ENCODE measurements around the gene DST. TPM values are rescaled to one million over a fixed set of nuclear protein-coding genes. Genes with fewer than 3 reads are reported as not detected.

The DST gene
- total RNA-seq, 1 experiment from 2014 or later: 91.9 TPM

GRCh38 chr6:56537223-56537770, 105.4 kb downstream of the DST start:
- TF ChIP-seq, protein P1, sequence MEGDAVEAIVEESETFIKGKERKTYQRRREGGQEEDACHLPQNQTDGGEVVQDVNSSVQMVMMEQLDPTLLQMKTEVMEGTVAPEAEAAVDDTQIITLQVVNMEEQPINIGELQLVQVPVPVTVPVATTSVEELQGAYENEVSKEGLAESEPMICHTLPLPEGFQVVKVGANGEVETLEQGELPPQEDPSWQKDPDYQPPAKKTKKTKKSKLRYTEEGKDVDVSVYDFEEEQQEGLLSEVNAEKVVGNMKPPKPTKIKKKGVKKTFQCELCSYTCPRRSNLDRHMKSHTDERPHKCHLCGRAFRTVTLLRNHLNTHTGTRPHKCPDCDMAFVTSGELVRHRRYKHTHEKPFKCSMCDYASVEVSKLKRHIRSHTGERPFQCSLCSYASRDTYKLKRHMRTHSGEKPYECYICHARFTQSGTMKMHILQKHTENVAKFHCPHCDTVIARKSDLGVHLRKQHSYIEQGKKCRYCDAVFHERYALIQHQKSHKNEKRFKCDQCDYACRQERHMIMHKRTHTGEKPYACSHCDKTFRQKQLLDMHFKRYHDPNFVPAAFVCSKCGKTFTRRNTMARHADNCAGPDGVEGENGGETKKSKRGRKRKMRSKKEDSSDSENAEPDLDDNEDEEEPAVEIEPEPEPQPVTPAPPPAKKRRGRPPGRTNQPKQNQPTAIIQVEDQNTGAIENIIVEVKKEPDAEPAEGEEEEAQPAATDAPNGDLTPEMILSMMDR (conservative IDR thresholded peaks at IDR 0.05): no peak
- H3K79me2 ChIP-seq (ENCODE audit: insufficient read depth, low read length): no peaks in the 10 kb centered on the region
- H3K4me3 Mint-ChIP-seq: no peak overlapping the region

More at GRCh38 chr6:56537223-56537770, 105.4 kb downstream of the DST start:
- H3K14ac ChIP-seq (ENCODE audit: insufficient read depth, low read length): no peak overlapping the region
- H4K91ac ChIP-seq (ENCODE audit: insufficient read length, low read depth, low read length): no peak overlapping the region
- no peaks in the 10 kb centered on the region for H4K20me1 ChIP-seq (ENCODE audit: control insufficient read depth, insufficient read depth, insufficient read length)
- no peak overlapping the region for H3K4me2 ChIP-seq (ENCODE audit: insufficient read depth, insufficient read length, low read length)
- no peaks in the 10 kb centered on the region for H3K27me3 ChIP-seq (ENCODE audit: insufficient read depth, low read length)
- H4K5ac ChIP-seq (ENCODE audit: insufficient read length, low read depth, low read length): no peak overlapping the region
- H2AK5ac ChIP-seq (ENCODE audit: insufficient read length, low read length): no peak overlapping the region
- no peak overlapping the region for H2BK12ac ChIP-seq (ENCODE audit: insufficient read length, low read depth, low read length)
- peaks cover 4% of the 10 kb centered on the region; the same call in 1 of the 2 replicates for H3K4me1 ChIP-seq (ENCODE audit: insufficient read depth, low read length)
- no peak overlapping the region for H2AFZ ChIP-seq (ENCODE audit: low read length)
- H3K9me3 Mint-ChIP-seq: no peaks in the 10 kb centered on the region
- DNase-seq: no peak
- no peak overlapping the region for H3T11ph ChIP-seq (ENCODE audit: low read length)
- H3K79me1 ChIP-seq (ENCODE audit: insufficient read depth, low read depth, low read length, poor library complexity, severe bottlenecking): no peaks in the 10 kb centered on the region
- H4K8ac ChIP-seq (replicated peaks; ENCODE audit: insufficient read length, low read depth, low read length): no peak overlapping the region
- H3K27ac ChIP-seq (ENCODE audit: insufficient read length, low read depth, low read length): no peak overlapping the region
- peaks cover 0 to 9% (median 5%) of the 10 kb centered on the region in 3 experiments; a peak in 4 of 7 replicates for H3K36me3 Mint-ChIP-seq (ENCODE audit: insufficient read depth in 1 of 3, low read depth in 3 of 3)
- H3K27ac Mint-ChIP-seq: no peak overlapping the region; a peak in 1 of 7 replicates
- no peaks in the 10 kb centered on the region for H3K27me3 Mint-ChIP-seq (ENCODE audit: low read depth)
- peaks cover 35% of the 10 kb centered on the region in 2 experiments for H3K4me1 Mint-ChIP-seq
- no peaks in the 10 kb centered on the region for H3K23me2 ChIP-seq (ENCODE audit: insufficient read length, low read depth, low read length, poor library complexity, severe bottlenecking)
- H3K18ac ChIP-seq (ENCODE audit: insufficient read length, low read depth, low read length): no peak overlapping the region
- no peak overlapping the region for H2BK20ac ChIP-seq (ENCODE audit: low read depth, low read length, poor library complexity, severe bottlenecking)
- no peak overlapping the region for H2BK120ac ChIP-seq (ENCODE audit: low read depth, low read length, poor library complexity, severe bottlenecking)
- no peak overlapping the region for H3K4ac ChIP-seq (ENCODE audit: low read depth, low read length)
- no peak overlapping the region for H3K56ac ChIP-seq (ENCODE audit: insufficient read length, low read depth, low read length)
- H3K9me3 ChIP-seq (ENCODE audit: control insufficient read depth, low read depth, low read length): no peaks in the 10 kb centered on the region
- no peak overlapping the region for H3K23ac ChIP-seq (ENCODE audit: insufficient read length, low read depth, low read length)
- no peak overlapping the region for H2BK5ac ChIP-seq (ENCODE audit: insufficient read length, low read length)
- H3K9ac ChIP-seq (ENCODE audit: extremely low read depth, insufficient read length, low read length): no peak overlapping the region
- H2BK15ac ChIP-seq (ENCODE audit: low read depth, low read length): no peak overlapping the region
